GM18526 (cell line): ENCODE measurements around the gene YTHDF1.

ENCODE experiments used
- POLR2A ChIP-seq: IDR thresholded peaks from 3 replicates; pipeline ENCODE4 v1.6.1; 2011; ENCODE audit not compliant: insufficient read length; ENCODE audit errors: extremely low read depth

Gene YTHDF1

DNA sequence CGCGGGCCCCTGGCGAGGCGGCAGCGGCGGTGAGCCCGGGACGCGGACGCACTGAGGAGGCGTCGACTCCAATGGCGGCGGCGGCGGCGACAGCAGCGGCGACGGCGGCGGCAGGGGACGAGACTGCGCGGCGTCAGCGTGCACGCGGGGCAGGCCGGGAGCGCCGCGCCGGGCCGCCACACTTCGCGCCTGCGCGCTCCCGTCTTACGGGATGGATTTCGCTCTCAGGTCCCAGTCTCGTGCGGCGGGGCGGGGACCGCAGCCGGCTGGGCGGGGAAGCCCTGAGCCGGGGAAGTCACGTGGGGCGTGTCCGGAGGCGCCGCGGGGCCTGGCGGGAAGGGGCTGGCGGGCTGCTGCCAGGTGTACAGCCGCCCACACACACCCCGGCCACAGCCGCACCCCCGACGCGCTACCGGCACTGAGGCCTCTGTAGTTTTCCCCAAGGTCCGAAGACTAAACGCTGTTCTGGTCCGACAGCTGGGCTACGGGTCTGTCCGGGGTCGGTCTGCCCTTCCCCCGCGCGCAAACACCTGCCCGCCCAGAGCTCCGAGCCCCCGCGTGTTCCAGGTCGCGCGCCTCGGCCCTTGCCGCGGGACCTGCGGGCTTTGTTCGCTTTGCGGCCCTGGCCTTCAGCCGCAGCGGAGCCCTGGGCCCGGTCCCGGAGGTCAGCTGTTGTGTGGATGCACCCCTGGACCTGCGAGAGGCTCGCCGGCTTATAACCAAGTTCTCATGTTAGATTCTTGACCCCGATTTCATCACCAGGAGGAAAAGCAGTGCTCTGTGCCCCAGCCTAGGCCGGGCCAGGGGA lies at the start of gene YTHDF1:
YTHDF1 (minus strand) TSS at position 91 of the 808 bp plus-strand sequence. CDS start 239 bp downstream, outside the sequence.
- TF ChIP-seq POLR2A, result peak; percentile 59

DNA sequence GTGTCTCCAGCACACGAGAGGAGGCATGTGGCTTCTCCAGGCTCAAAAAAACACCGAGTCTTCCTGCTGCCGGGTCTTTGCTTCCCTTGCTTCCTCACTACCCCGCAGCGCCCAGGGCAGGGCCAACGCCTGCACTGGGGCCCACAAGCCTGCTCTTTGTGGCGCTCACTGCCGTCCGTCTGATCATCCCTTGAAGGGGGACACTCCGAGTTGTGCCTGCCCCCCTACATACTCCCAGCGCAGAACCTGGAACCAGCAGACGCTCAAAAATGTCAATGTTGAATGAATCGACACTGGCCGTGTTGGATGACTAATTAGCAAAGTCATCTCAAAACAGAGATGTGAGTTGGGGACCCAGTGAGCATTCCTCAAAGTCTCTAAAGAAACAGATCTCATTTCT lies 48.6 kb upstream of the YTHDF1 start:
- no peak for TF ChIP-seq POLR2A

GRCh38 chr20:63264000-63264399 lies 48.1 kb upstream of the YTHDF1 start:
- TF ChIP-seq POLR2A, result no peak

GRCh38 chr20:63262836-63263235 lies 46.9 kb upstream of the YTHDF1 start:
- TF ChIP-seq POLR2A, result no peak

GRCh38 chr20:63261795-63262528 lies 46.0 kb upstream of the YTHDF1 start:
- no peak for TF ChIP-seq POLR2A

DNA sequence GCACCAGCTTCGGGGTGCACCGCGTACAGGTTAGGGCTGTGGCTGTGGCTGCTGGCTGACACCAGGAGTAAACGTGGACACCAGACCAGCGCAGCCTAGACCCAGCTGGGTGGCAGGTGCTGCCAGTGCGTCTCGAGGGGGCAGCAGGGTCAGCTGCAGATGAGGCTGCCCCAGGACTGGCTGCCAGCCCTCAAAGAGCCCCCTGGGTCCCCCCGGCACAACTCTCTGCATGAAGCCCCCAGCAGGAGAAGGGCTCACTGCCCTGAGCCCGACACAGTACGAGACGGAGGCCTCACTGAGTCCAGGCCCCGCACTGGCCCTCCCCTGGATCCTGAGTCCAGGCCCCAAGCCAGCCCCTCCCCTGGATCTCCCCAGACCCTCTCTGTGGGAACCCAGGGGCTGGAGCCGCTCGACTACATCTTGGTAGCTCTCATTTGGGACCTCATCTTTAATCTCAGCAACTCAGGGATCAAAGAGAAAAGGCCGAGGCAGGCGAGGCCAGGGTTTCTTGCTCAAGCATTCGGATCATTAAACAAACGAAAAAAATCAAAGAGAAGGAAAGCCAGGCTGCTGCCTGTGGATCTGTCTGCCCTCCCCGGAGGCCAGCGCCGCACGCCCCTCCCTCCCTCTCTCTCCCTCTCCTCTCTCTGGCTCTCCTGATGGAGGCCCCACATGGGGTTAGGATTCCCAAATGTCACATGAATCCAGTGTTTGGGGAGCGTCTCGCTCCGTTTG lies 45.3 kb upstream of the YTHDF1 start:
- TF ChIP-seq POLR2A, result no peak

DNA sequence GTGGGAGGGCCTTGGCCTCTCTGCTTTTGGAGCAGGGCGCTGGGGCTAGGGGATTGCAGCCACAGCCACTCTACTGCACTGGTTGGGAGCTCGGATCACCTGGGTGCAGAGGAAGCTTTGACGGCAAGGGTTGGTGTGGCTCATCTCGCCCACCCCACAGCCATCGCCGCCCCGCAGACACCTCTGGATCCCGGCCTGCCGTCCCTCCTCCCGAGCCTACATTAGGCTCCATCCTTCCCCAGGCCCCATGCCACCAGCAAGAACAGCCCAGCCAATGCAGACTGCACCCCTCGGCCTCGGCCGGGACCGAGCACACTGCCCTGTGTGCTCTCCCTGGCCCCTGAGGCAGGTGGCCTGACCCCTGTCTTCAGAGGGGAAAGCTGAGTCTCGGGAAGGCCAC lies 44.6 kb upstream of the YTHDF1 start:
- TF ChIP-seq POLR2A, result no peak

DNA sequence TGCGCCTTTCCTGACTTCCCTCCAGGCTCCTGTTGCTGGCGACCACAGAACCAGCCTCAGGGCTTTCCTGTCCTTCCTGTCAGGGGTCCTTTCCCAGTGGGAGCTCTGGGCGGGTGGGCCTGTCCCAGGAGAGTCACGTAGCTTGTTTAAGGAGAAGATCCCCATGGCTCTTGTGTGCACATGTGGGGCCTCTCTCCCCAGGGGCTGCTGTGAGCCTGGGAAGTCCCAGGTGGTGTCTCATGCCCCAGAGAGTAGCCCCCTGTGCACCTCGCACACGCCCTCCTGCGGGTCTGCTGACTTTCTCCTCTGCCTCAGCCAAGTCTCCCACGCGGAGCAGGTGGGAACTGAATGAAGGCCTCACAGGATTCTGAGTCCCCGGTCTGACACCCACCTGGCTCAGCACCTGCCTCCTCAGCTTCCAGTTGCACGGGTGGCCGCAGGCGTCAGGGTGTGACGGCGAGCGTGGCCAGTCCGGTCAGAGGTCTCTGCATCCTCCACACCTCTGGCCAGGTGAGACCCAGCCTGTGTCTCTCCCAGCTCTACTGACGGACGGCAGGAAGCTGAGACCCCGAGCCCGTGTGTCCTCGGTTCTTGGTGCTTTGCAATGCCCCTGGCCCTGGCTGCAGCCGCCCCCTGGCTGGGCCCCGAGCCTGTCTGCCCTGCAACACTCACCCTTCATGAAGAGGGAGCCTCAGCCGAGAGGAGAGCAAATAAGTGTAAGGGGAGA lies 44.0 kb upstream of the YTHDF1 start:
- TF ChIP-seq POLR2A, result no peak

DNA sequence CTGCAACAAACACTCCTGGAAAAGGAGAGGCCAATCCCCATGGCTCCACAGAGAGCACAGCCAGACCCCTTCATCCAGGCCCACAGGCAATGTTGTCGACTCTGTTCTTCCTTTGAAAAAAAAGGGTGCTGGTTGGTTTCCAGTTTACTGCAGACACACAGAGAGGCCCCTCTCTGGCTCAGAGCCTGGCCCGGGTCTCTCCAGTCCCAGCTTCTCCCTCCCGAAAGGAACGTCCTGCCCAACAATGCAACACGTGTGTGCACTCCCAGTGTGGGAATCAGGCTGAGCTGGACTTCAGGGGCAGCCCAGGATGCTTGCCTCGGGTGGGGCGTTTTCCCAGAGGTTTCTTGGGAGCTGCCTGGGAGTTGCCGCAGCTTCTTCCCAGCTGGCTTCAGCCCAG lies 42.9 kb upstream of the YTHDF1 start:
- no peak for TF ChIP-seq POLR2A

GRCh38 chr20:63257629-63258028 lies 41.7 kb upstream of the YTHDF1 start:
- TF ChIP-seq POLR2A, result no peak

DNA sequence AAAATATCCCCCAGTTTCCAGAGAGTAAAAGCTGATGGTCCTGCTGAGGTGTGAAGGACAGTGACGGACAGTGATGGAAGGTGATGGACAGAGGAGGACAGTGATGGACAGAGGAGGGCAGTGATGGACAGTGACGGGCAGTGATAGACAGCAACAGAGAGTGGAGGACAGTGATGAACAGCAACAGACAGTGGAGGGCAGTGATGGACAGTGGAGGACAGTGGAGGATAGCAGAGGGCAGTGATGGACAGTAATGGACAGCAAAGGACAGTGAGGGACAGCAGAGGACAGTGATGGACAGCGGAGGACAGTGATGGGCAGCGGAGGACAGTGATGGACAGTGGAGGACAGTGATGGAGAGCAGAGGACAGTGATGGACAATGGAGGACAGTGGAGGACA lies 41.0 kb upstream of the YTHDF1 start:
- TF ChIP-seq POLR2A, result no peak

- TF ChIP-seq POLR2A, result no peak
Observed at GRCh38 chr20:63255931-63256704, 40.2 kb upstream of the YTHDF1 start.

DNA sequence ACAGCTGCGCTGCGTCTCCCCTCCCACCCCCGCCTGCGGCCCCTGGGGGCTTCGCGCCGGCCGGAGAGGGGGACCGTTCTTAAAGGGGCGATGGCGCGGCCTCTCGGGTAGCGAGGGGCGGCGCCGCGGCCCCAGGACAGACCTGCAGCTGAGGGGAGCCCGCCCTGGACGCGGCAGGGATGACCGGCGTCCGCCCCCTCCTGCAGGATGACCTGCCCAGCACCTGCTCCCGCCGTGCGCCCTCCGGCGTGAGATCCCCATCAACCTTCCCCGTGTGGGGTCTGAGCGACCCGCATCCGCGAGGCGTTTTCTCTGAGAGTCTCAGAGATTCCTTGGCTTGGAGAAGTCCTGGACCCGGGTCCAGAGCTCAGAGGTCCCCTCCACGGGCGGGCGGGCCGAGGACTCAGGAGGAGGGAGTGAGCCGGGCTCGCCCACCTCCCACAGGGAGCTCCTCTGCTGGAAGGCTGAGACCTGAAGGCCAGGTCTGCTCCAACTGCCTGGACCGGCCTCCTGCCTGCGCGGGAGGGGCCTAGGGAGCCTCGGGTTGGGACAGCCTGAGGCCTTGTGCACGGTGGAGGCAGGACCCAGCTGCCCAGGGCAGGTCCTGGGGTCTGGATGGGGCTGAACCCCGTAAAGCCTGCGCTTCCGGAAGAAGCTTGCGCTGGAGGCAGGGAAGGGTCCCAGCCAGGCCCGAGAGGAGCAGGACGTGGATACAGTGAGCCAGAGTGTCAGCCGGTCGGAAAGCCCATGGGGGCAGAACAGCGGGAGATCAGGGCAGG lies 38.9 kb upstream of the YTHDF1 start:
- TF ChIP-seq POLR2A, result no peak

DNA sequence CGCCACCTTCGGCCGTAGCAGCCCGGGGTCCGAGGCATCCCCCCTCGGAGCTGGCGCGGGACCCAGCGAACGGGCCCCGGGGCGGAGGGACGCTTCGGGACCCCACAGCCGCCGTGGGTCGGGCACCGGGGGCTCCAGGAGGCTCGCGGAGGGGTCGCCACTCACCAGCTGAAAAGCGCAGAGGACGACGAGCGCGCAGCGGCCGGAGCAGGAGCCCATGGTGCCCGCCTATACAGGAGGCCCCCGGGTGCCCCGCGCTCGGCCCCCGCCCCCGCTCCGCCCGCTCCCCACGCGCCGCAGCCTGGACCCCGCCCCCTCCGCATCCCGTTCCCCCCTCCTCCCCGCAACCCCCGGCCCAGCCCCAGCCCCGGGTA lies 38.3 kb upstream of the YTHDF1 start, which contains the start of gene NKAIN4:
NKAIN4 (minus strand) TSS at position 232 of the 374 bp plus-strand sequence; CDS start at position 219, 13 bp downstream.
- no peak for TF ChIP-seq POLR2A
